Endometrial microvascular endothelial cells (primary cell): ENCODE results near the gene ASPG. TPM values are rescaled to one million over a fixed set of nuclear protein-coding genes. Genes with fewer than 3 reads are reported as not detected.

Experiments used
- in situ Hi-C: cut with HindIII; loops from 2 replicates; pipeline ENCODE4 v1.10.0; 2017; ENCODE audit warnings: low sequenced_read_pairs, low pct_unique_long_range_greater_than_20kb; ENCODE audit errors: inconsistent ontology term
- total RNA-seq: library from RNA; depleted of rRNA; stranded (reverse); fragments of >200 nt; gene quantifications from one replicate; pipeline ENCODE4 v1.2.3, GENCODE V29; 2015; ENCODE audit errors: inconsistent ontology term

The ASPG gene
- total RNA-seq, 1 donor from 2014 or later = not detected

- in situ Hi-C loops = no loop called here
These were observed 26.6 kb downstream of the ASPG start for GRCh38 chr14:104112113-104112505.

- in situ Hi-C loops = no loop called here
These were observed 27.4 kb downstream of the ASPG start for GRCh38 chr14:104112609-104113571.

GRCh38 chr14:104113631-104114420 is 28.3 kb downstream of the ASPG start:
- in situ Hi-C loops = no loop called here

GRCh38 chr14:104114421-104115130 is 29.1 kb downstream of the ASPG start:
- in situ Hi-C loops = no loop called here

GRCh38 chr14:104115131-104115600 is 29.7 kb downstream of the ASPG start:
- in situ Hi-C loops = no loop called here

- in situ Hi-C loops = no loop called here
These were observed 30.3 kb downstream of the ASPG start for GRCh38 chr14:104115691-104116287.

- in situ Hi-C loops = no loop called here
These were observed 30.8 kb downstream of the ASPG start for GRCh38 chr14:104116288-104116755.

GRCh38 chr14:104116756-104117340 is 31.3 kb downstream of the ASPG start:
- in situ Hi-C loops = no loop called here

GRCh38 chr14:104117341-104118005 is 32.0 kb downstream of the ASPG start:
- in situ Hi-C loops = no loop called here

GRCh38 chr14:104118006-104118844 is 32.7 kb downstream of the ASPG start:
- in situ Hi-C loops = no loop called here

GRCh38 chr14:104119119-104119487 is 33.6 kb downstream of the ASPG start:
- in situ Hi-C loops = no loop called here

- in situ Hi-C loops = no loop called here
These were observed 34.2 kb downstream of the ASPG start for GRCh38 chr14:104119488-104120251.

- in situ Hi-C loops = no loop called here
These were observed 34.8 kb downstream of the ASPG start for GRCh38 chr14:104120281-104120741.

GRCh38 chr14:104121142-104121541 is 35.6 kb downstream of the ASPG start:
- in situ Hi-C loops = no loop called here

- in situ Hi-C loops = no loop called here
These were observed 38.4 kb downstream of the ASPG start for GRCh38 chr14:104123879-104124278.

- in situ Hi-C loops = no loop called here
These were observed 39.5 kb downstream of the ASPG start for GRCh38 chr14:104125011-104125410.
